T-helper 2 cell treated with Interferon-gamma antibody and Interleukin-4, amounts not matched to agents 5 μg/mL and 100 μg/mL, for 36 hours (primary cell): Measurements from ENCODE around the gene UBR3.

Experiments
- DNase-seq: peaks from one replicate; pipeline ENCODE4 v3.0.0; 2021; ENCODE audit warnings: low spot score
- H3K27ac Mint-ChIP-seq: one replicate; pipeline ENCODE4 v1.8.0; 2021; ENCODE audit warnings: mild to moderate bottlenecking, mixed read lengths
- H3K27me3 Mint-ChIP-seq: one replicate; pipeline ENCODE4 v1.8.0; 2021; ENCODE audit warnings: low read depth, mixed read lengths
- H3K36me3 Mint-ChIP-seq: one replicate; pipeline ENCODE4 v1.8.0; 2021; ENCODE audit warnings: low read depth, mixed read lengths
- H3K4me1 Mint-ChIP-seq: one replicate; pipeline ENCODE4 v1.8.0; 2021; ENCODE audit warnings: low read depth, mixed read lengths
- H3K4me3 Mint-ChIP-seq: one replicate; pipeline ENCODE4 v1.8.0; 2022; ENCODE audit warnings: mild to moderate bottlenecking, moderate library complexity, mixed read lengths
- H3K9me3 Mint-ChIP-seq: one replicate; pipeline ENCODE4 v1.8.0; 2021; ENCODE audit warnings: mixed read lengths

The UBR3 gene

GRCh38 chr2:169997140-169997887 lies 170.1 kb downstream of the UBR3 start:
- H3K27me3 Mint-ChIP-seq: no peaks in the 10 kb centered on the region
- no peak for DNase-seq

DNA sequence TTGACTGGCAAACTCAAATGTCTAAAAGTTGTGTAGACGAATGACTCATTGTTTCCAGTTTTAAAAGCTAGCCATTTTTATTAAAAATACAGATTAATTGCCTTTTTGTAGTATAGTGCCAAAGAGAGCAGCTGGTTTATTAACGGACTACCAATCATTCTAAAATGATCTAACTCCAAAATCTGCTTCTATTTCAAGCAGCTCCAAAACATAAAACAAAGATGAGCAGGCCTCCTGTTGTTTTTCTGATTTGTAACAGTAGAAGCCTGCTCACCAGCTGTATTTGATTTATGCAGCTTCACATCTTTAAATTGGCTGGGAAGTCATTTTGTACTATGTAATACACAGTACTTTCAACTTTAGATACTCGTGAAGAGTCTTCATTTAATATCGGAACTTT lies 171.8 kb downstream of the UBR3 start:
- peaks cover 6% of the 10 kb centered on the region for H3K4me1 Mint-ChIP-seq
- no peak overlapping the region for H3K4me3 Mint-ChIP-seq
- no peak for DNase-seq
- no peak overlapping the region for H3K27ac Mint-ChIP-seq
- no peaks in the 10 kb centered on the region for H3K27me3 Mint-ChIP-seq
- peaks cover 4% of the 10 kb centered on the region for H3K9me3 Mint-ChIP-seq
- peaks cover 19% of the 10 kb centered on the region for H3K36me3 Mint-ChIP-seq

More at GRCh38 chr2:169997140-169997887, 170.1 kb downstream of the UBR3 start:
- peaks cover 4% of the 10 kb centered on the region for H3K9me3 Mint-ChIP-seq
- no peak overlapping the region for H3K27ac Mint-ChIP-seq
- H3K4me3 Mint-ChIP-seq: no peak overlapping the region
- H3K36me3 Mint-ChIP-seq: peaks cover 13% of the 10 kb centered on the region
- peaks cover 5% of the 10 kb centered on the region for H3K4me1 Mint-ChIP-seq

GRCh38 chr2:170002096-170002495 lies 174.8 kb downstream of the UBR3 start:
- Mint-ChIP-seq H3K36me3 (peaks cover 17% of the 10 kb centered on the region), H3K27me3 (no peaks in the 10 kb centered on the region), H3K4me3 (no peak overlapping the region), H3K9me3 (peaks cover 4% of the 10 kb centered on the region), H3K27ac (no peak overlapping the region), H3K4me1 (peaks cover 6% of the 10 kb centered on the region)
- no peak for DNase-seq

DNA sequence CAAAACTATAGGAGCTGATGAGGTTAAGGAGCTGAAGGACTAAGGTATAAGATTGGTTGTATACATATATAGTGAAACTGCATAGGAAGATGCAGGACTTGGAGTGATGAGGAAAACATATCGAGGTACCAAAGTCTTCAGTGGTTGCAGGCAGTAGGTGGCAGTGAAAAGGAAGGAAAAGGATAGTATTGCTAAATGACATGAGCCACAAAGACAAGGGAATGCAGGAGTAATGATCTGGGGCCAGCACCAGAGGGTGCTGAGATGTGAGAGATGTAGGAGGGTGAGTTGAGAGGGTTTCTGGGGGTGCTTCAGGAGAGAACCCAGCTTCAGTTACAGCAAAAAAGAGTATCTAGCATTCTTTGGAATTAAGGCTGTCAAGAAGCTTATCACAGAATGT lies 178.4 kb downstream of the UBR3 start:
- H3K4me1 Mint-ChIP-seq: peaks cover 9% of the 10 kb centered on the region
- H3K4me3 Mint-ChIP-seq: no peak overlapping the region
- H3K27me3 Mint-ChIP-seq: no peaks in the 10 kb centered on the region
- H3K9me3 Mint-ChIP-seq: no peaks in the 10 kb centered on the region
- H3K27ac Mint-ChIP-seq: no peak overlapping the region
- DNase-seq: no peak
- H3K36me3 Mint-ChIP-seq: peaks cover 14% of the 10 kb centered on the region

- Mint-ChIP-seq H3K9me3 (no peaks in the 10 kb centered on the region), H3K36me3 (peaks cover 11% of the 10 kb centered on the region), H3K4me1 (peaks cover 9% of the 10 kb centered on the region), H3K4me3 (no peak overlapping the region), H3K27ac (no peak overlapping the region), H3K27me3 (no peaks in the 10 kb centered on the region)
- DNase-seq: no peak
These were observed 179.5 kb downstream of the UBR3 start for GRCh38 chr2:170006587-170007325.

DNA sequence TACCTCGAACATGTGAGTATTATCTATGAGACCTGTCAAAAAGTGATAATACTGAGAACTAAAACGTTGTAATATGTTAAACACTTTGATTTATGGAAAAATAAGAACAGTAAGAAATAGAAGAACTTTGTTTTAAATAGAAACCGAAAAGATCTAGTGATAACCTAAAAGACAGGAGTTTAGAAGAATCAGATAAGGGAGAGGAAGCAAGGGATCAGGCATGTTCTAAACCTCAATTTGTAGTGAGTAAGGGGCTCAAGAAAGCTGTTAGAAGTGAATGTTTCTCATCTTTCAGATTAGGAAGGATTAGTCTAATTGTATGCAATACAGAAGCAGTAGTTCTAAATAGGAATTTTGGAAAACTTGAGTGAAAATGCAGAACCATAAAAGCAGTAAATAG lies 182.0 kb downstream of the UBR3 start:
- no peak overlapping the region for H3K27ac Mint-ChIP-seq
- H3K36me3 Mint-ChIP-seq: peaks cover 4% of the 10 kb centered on the region
- no peaks in the 10 kb centered on the region for H3K9me3 Mint-ChIP-seq
- no peaks in the 10 kb centered on the region for H3K27me3 Mint-ChIP-seq
- H3K4me1 Mint-ChIP-seq: peaks cover 3% of the 10 kb centered on the region
- no peak for DNase-seq
- no peak overlapping the region for H3K4me3 Mint-ChIP-seq

DNA sequence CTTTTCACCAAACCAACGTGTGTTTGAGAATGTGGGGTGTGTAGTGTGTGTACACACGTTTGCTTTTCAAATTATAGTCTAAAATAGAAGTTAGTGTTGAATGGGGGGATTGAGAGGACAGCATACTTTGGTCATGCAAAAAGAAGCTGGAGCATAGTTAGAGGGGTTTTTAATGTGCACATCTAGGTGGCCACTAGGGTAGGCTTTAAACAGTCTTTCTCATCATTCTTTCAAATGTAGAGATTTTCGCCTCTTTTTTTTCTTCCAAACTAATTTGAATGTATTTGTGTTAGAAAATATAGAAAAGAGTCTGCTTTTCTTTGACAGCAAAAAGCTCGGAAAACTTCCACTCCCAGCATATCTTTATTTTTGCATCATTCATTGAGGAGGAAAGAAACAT lies 185.5 kb downstream of the UBR3 start:
- Mint-ChIP-seq H3K27me3 (no peaks in the 10 kb centered on the region), H3K4me1 (peaks cover 3% of the 10 kb centered on the region), H3K9me3 (no peaks in the 10 kb centered on the region), H3K27ac (no peak overlapping the region), H3K36me3 (peaks cover 4% of the 10 kb centered on the region), H3K4me3 (no peak overlapping the region)
- no peak for DNase-seq

GRCh38 chr2:170013802-170014551 lies 186.7 kb downstream of the UBR3 start:
- Mint-ChIP-seq H3K36me3 (peaks cover 4% of the 10 kb centered on the region), H3K27ac (no peak overlapping the region), H3K4me1 (peaks cover 3% of the 10 kb centered on the region), H3K27me3 (no peaks in the 10 kb centered on the region), H3K4me3 (no peak overlapping the region), H3K9me3 (no peaks in the 10 kb centered on the region)
- DNase-seq: no peak

DNA sequence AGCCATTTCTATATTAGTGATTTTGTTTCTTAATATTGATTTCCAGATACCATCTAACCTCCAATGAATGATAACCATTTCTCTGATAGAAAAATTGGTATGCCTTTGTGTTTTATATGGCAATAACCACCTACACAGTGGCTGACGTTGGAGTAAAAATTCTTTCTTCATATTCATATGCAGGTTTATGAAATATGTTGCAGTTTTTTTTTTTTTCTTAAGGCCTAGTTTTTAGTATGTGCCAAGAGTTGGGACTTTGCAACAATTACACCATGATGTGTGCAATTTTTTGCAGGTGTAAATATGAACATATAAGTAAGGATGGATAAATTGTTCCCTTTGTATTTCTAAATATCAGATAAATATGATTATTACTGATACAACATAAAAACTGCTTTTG lies 187.5 kb downstream of the UBR3 start:
- no peaks in the 10 kb centered on the region for H3K27me3 Mint-ChIP-seq

DNA sequence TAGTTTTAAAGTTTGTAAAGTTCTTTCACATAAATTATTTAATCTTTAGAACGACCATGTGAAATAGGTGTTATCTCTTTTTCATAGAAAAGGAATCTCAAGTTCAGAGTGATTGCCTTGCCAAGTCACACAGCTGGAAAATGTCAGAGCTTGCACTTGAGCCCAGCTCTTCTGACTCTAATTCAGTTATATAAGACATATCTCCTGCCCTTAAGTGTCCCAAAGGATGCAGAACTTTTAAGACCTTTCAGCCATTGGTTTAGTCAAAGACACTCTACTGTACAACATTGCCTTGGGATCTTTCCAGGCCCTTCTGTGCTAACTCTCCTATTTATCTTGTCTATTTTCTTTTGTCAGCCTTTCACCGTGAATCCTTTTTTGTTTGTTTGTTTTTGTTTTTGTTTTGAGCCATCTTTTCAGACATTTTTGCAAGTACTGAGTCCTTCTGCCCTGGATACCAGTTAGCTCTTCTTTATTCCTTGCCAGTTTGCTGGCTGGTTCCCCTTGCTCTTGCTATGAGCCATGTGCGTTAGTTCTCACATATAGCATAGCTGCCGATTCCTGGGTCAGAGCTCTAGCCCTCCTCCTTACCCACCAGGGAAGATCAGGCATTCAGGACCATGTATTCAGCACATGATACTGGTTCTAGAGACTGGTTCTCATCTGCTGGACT lies 190.7 kb downstream of the UBR3 start:
- Mint-ChIP-seq H3K27ac (no peak overlapping the region), H3K36me3 (peaks cover 1% of the 10 kb centered on the region)
- DNase-seq: no peak

More for the DNA sequence above, 187.5 kb downstream of the UBR3 start:
- H3K4me1 Mint-ChIP-seq: no peaks in the 10 kb centered on the region
- H3K27ac Mint-ChIP-seq: no peak overlapping the region
- no peak overlapping the region for H3K4me3 Mint-ChIP-seq
- no peaks in the 10 kb centered on the region for H3K9me3 Mint-ChIP-seq
- H3K36me3 Mint-ChIP-seq: peaks cover 4% of the 10 kb centered on the region
- no peak for DNase-seq

DNA sequence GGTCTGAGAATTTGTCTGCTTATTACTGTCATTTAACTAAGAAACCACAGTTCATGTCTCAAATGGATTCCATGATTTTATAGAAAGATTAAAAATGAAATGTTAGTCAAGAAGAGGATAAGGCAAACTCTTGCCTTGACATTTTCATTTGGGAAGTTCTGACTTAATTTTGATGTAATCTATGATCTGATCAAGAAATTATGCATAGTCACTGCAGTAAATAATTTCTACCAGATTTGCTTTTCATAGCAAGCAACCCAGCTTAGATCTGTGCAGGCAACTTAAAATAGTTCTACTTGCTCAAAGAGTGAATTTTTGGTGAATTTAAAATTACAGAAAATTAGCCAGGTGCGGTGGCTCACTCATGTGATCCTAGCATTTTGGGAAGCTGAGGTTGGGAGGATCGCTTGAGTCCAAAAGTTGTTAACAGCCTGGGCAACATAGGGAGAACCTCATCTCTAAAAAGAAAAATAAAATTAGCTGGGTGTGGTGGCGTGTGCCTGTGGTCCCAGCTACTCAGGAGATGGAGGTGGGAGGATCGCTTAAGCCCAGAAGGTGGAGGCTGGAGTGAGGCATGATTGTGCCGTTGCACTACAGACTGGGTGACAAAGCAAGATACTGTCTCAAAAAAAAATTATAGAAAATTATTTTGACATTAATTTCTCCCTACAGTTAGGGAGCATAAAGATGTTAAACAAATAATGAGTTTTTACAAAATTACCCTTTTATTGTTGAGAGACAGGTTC lies 192.0 kb downstream of the UBR3 start:
- Mint-ChIP-seq H3K36me3 (no peaks in the 10 kb centered on the region), H3K9me3 (no peaks in the 10 kb centered on the region)

More for the DNA sequence above, 190.7 kb downstream of the UBR3 start:
- no peaks in the 10 kb centered on the region for H3K27me3 Mint-ChIP-seq
- no peak overlapping the region for H3K4me3 Mint-ChIP-seq
- H3K9me3 Mint-ChIP-seq: no peaks in the 10 kb centered on the region
- no peaks in the 10 kb centered on the region for H3K4me1 Mint-ChIP-seq

DNA sequence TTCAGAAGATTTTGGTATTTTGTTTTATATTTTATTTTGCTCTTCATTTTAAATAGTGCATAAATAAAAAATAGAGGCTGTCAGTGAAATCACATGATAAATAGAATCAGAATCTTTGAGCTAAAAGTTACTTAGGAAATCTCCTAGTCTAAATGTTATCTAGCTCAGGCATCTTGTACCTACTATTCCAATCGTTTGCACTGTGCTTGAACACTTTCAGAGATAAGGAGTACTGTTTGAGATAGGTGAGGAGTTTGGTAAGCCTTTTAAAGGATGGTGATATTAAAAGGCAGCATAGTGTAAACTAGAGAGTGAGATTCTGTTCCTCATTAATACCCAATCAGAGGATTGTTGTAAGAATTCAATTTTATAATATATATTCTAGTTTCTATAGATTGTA lies 193.5 kb downstream of the UBR3 start:
- no peak overlapping the region for H3K27ac Mint-ChIP-seq
- H3K36me3 Mint-ChIP-seq: no peaks in the 10 kb centered on the region
- H3K9me3 Mint-ChIP-seq: no peaks in the 10 kb centered on the region
- no peaks in the 10 kb centered on the region for H3K27me3 Mint-ChIP-seq
- H3K4me3 Mint-ChIP-seq: no peak overlapping the region
- no peaks in the 10 kb centered on the region for H3K4me1 Mint-ChIP-seq
- no peak for DNase-seq

More for the DNA sequence above, 192.0 kb downstream of the UBR3 start:
- Mint-ChIP-seq H3K27me3 (no peaks in the 10 kb centered on the region), H3K27ac (no peak overlapping the region), H3K4me1 (no peaks in the 10 kb centered on the region), H3K4me3 (no peak overlapping the region)
- no peak for DNase-seq

GRCh38 chr2:170022692-170023091 lies 195.4 kb downstream of the UBR3 start:
- Mint-ChIP-seq H3K27ac (no peak overlapping the region), H3K27me3 (no peaks in the 10 kb centered on the region), H3K36me3 (no peaks in the 10 kb centered on the region), H3K4me3 (no peak overlapping the region), H3K9me3 (no peaks in the 10 kb centered on the region), H3K4me1 (no peaks in the 10 kb centered on the region)
- DNase-seq: no peak
